Left lung (tissue), 10 donors: ENCODE data around the gene KCMF1. TPM values are rescaled to one million over a fixed set of nuclear protein-coding genes. Genes with fewer than 3 reads are reported as not detected.

Source experiments
- ATAC-seq: fragments of 200-7000 bp; cut with Tn5 transposase; one replicate; pipeline ENCODE4 v1.9.1; 2020; ENCODE audit warnings: moderate library complexity
- DNase-seq, 4 donors: peaks; one replicate each; pipeline ENCODE4 v3.0.0-alpha.2; 2013 to 2020
- H3K27ac ChIP-seq, 2 donors: fragments of 200-600 bp; sonication (generic) in 1 of 2; one replicate each; pipeline versions ENCODE4 v1.5.0 to v1.8.0; 2020 to 2021
- H3K27me3 ChIP-seq, 2 donors: fragments of 200-600 bp; sonication (generic) in 1 of 2; one replicate each; pipeline versions ENCODE4 v1.5.0 to v1.8.0; 2020 to 2021
- H3K36me3 ChIP-seq, 2 donors: fragments of 200-600 bp; sonication (generic) in 1 of 2; one replicate each; pipeline versions ENCODE4 v1.5.0 to v1.8.0; 2020 to 2021
- H3K4me1 ChIP-seq, 2 donors: fragments of 200-600 bp; one replicate each; pipeline ENCODE4 v1.8.0; 2021
- H3K4me3 ChIP-seq, 2 donors: fragments of 200-600 bp; sonication (generic) in 1 of 2; one replicate each; pipeline versions ENCODE4 v1.5.0 to v1.8.0; 2020 to 2021; ENCODE audit warnings: mild to moderate bottlenecking in 1 of 2
- H3K9me3 ChIP-seq, 2 donors: fragments of 200-600 bp; sonication (generic) in 1 of 2; one replicate each; pipeline versions ENCODE4 v1.5.0 to v1.8.0; 2020 to 2021
- intact Hi-C, 2 donors: fragments of 100-400 bp; cut with DNase I; formaldehyde crosslinking; loops; one replicate each; pipeline versions ENCODE4 v1.11.2 to v1.14.2; 2022
- polyA plus RNA-seq, 6 donors: library from polyadenylated mRNA; unstranded; fragments of 120-200 nt; gene quantifications; one replicate each; pipeline ENCODE4 v1.2.1, GENCODE V29; 2013; ENCODE audit not compliant: insufficient read length in 6 of 6
- total RNA-seq, 2 donors: library from RNA; stranded (reverse); fragmentation: NEBNext Ultra II Directional; extraction: Animal tissue kit (Norgen Biotek cat#: 25700); gene quantifications; one replicate each; pipeline ENCODE4 v1.2.1, GENCODE V29; 2021
- TF ChIP-seq, protein P1 (sequence below), 2 donors: fragments of 200-600 bp; sonication (generic) in 1 of 2; IDR thresholded peaks; one replicate each; pipeline versions ENCODE4 v1.5.0 to v1.8.0; 2021; ENCODE audit warnings: antibody characterized with exemption in 2 of 2
- donor health status: DM: no; HTN: yes; CAD: no.
- donor health status: DM: no; HTN: no; CAD: no.

KCMF1 gene
- total and polyA plus RNA-seq, 8 donors: 40.1 to 87.1 (median 50.0) TPM

- intact Hi-C loops: no loop called here
- Histone ChIP-seq H3K36me3 (peaks cover 0 to 13% of the 10 kb centered on the region in 2 donors), H3K4me1 (peaks cover 6 to 65% of the 10 kb centered on the region in 2 donors), H3K4me3 (peak overlapping the region; percentile 67 to 85), H3K9me3 (no peaks in the 10 kb centered on the region), H3K27ac (peak overlapping the region; percentile 95 to 98), H3K27me3 (no peaks in the 10 kb centered on the region)
- peak; percentile 71 for ATAC-seq
- TF ChIP-seq, protein P1, sequence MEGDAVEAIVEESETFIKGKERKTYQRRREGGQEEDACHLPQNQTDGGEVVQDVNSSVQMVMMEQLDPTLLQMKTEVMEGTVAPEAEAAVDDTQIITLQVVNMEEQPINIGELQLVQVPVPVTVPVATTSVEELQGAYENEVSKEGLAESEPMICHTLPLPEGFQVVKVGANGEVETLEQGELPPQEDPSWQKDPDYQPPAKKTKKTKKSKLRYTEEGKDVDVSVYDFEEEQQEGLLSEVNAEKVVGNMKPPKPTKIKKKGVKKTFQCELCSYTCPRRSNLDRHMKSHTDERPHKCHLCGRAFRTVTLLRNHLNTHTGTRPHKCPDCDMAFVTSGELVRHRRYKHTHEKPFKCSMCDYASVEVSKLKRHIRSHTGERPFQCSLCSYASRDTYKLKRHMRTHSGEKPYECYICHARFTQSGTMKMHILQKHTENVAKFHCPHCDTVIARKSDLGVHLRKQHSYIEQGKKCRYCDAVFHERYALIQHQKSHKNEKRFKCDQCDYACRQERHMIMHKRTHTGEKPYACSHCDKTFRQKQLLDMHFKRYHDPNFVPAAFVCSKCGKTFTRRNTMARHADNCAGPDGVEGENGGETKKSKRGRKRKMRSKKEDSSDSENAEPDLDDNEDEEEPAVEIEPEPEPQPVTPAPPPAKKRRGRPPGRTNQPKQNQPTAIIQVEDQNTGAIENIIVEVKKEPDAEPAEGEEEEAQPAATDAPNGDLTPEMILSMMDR (IDR thresholded peaks at IDR 0.05): no peak
- DNase-seq: peak; percentile 50 to 93 (median 65)
Measured at GRCh38 chr2:84970210-84970867, 622 bp upstream of the KCMF1 start.

DNA sequence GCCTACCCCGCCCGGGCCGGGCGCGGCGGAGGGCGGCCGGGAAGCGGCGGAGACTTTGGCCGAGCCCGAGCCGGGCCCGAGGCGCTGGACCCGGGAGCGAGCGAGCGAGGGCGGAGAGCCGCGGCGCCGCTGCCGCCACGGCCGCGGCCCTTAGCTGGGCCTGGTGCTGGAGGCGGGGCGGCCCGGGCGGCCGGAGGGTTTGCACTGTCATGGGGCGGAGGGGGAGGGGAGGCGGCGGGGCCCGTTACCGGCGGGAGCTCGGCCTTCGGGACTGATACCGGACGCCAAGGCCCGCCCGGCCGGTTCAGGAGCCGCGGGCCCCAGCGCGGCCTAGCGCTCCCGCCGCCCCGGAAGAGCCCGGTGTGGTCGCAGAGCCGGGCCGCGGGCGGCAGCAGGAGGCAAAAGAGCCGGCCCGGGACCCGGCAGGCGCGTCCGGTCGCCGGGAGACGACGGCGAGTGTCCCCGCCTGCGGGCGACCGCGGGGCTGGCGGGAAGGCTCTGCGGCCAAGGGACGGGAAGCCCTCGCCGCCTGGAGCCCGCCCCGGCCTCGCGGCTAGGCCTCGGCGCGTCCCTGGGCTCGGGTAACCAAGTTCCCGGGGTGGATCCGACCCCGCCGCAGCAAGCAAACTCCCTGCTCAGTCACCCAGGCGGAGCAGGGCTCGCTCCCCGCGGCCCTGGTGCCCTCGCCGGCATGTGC lies 697 bp downstream of the KCMF1 start:
- Histone ChIP-seq H3K4me1 (peaks cover 6 to 74% of the 10 kb centered on the region in 2 donors), H3K27ac (peak overlapping the region; percentile 96 to 98), H3K9me3 (no peaks in the 10 kb centered on the region), H3K36me3 (no peaks in the 10 kb centered on the region), H3K27me3 (no peaks in the 10 kb centered on the region), H3K4me3 (peak overlapping the region; percentile 69 to 85)
- intact Hi-C loops: no loop called here
- DNase-seq (peak; percentile 41 to 93 (median 52)), ATAC-seq (peak; percentile 42)
- TF ChIP-seq, protein P1 (IDR thresholded peaks at IDR 0.05): no peak

DNA sequence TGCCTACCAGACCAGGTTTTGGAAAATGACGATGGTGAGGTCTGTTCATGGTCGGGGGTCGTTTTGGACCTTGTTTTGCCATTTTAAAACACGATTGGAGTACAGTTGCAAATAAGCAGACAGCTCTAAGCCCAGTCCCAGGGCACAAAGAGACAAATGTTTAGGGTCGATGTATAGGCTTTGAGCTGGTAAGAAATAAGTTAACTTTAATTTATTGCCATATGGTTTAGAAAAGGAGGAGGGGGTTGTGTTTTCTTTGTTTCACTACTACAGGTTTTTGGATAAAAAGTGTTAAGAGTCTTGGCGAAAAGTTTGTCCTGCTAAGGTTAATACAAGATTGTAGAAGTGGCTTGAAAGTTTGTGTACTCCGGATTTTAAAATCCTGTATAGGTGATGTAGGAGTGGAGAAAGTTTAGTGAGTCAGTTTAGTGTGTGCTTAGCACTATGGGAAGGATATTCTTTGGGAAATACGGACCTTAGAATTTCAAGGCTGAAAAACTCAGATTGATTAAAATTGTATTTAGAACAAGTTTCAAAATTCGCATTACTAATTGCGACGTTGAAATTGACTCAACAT lies 1.3 kb downstream of the KCMF1 start:
- TF ChIP-seq, protein P1 (IDR thresholded peaks at IDR 0.05): no peak
- H3K27me3 ChIP-seq: no peaks in the 10 kb centered on the region
- H3K36me3 ChIP-seq: no peaks in the 10 kb centered on the region
- peak overlapping the region; percentile 96 to 98 for H3K27ac ChIP-seq
- no peaks in the 10 kb centered on the region for H3K9me3 ChIP-seq
- no peak for DNase-seq
- peak overlapping the region; percentile 69 to 85 for H3K4me3 ChIP-seq
- H3K4me1 ChIP-seq: peaks cover 6 to 67% of the 10 kb centered on the region in 2 donors
- no peak for ATAC-seq
- intact Hi-C loops: no loop called here

GRCh38 chr2:84972932-84973331 lies 2.0 kb downstream of the KCMF1 start:
- no peaks in the 10 kb centered on the region for H3K9me3 ChIP-seq
- H3K27ac ChIP-seq: peak overlapping the region; percentile 96 to 98
- no peaks in the 10 kb centered on the region for H3K27me3 ChIP-seq
- H3K4me3 ChIP-seq: peak overlapping the region in 1 of 2 donors; percentile 85
- intact Hi-C loops: no loop called here
- TF ChIP-seq, protein P1 (IDR thresholded peaks at IDR 0.05): no peak
- H3K4me1 ChIP-seq: peaks cover 6 to 63% of the 10 kb centered on the region in 2 donors
- ATAC-seq (no peak), DNase-seq (no peak)
- no peaks in the 10 kb centered on the region for H3K36me3 ChIP-seq
